HG03064 (cell line): ENCODE data around the gene RFC1.

Experiments
- ATAC-seq: cut with Tn5 transposase; IDR thresholded peaks from one replicate; pipeline ENCODE4 v1.9.1; 2021; ENCODE audit warnings: low read depth; ENCODE audit not compliant: unreplicated experiment

Gene RFC1

GRCh38 chr4:39243462-39243861, 122.7 kb downstream of the RFC1 start:
- no peak for ATAC-seq
